Adipocyte (in vitro differentiated cells): Measurements from ENCODE around the gene HDAC11.
"Not testable (repeated sequence)": the region's sequence is repeated elsewhere in the genome, so short reads cannot be mapped to it uniquely, and the experiment has no call there.

Experiments used
- DNase-seq: peaks from one replicate; pipeline ENCODE4 v3.0.0-alpha.2; 2015; ENCODE audit warnings: low read depth
- H3K27me3 ChIP-seq: replicated peaks from 2 replicates; pipeline ENCODE4 v1.7.0; 2013; ENCODE audit warnings: mild to moderate bottlenecking, low read length, moderate library complexity; ENCODE audit not compliant: control insufficient read depth, insufficient read depth
- H3K36me3 ChIP-seq: 2 replicates; pipeline ENCODE4 v1.7.0; 2013; ENCODE audit warnings: low read length, mild to moderate bottlenecking, moderate library complexity; ENCODE audit not compliant: control insufficient read depth, insufficient read depth, severe bottlenecking
- H3K4me1 ChIP-seq: 2 replicates; pipeline ENCODE4 v1.7.0; 2013; ENCODE audit warnings: mild to moderate bottlenecking, low read length, moderate library complexity; ENCODE audit not compliant: control insufficient read depth, insufficient read depth
- H3K4me3 ChIP-seq: 2 replicates; pipeline ENCODE4 v1.7.0; 2013; ENCODE audit warnings: mild to moderate bottlenecking, low read length, moderate library complexity
- H3K9ac ChIP-seq: 2 replicates; pipeline ENCODE4 v1.7.0; 2013; ENCODE audit warnings: mild to moderate bottlenecking, low read length, moderate library complexity
- H3K9me3 ChIP-seq: 2 replicates; pipeline ENCODE4 v1.7.0; 2013; ENCODE audit warnings: mild to moderate bottlenecking, low read length, moderate library complexity; ENCODE audit not compliant: control insufficient read depth

Gene HDAC11

GRCh38 chr3:13521309-13521708 is 41.2 kb downstream of the HDAC11 start:
- Histone ChIP-seq H3K36me3 (no peaks in the 10 kb centered on the region), H3K9ac (no peak overlapping the region), H3K4me3 (no peak overlapping the region), H3K9me3 (no peaks in the 10 kb centered on the region), H3K4me1 (peaks cover 65% of the 10 kb centered on the region), H3K27me3 (no peaks in the 10 kb centered on the region)
- DNase-seq, result no peak

GRCh38 chr3:13521749-13522148 is 41.6 kb downstream of the HDAC11 start:
- not testable (repeated sequence) for H3K9ac ChIP-seq, DNase-seq, H3K36me3 ChIP-seq, H3K4me3 ChIP-seq, H3K27me3 ChIP-seq, H3K9me3 ChIP-seq
- H3K4me1 ChIP-seq, result peaks cover 65% of the 10 kb centered on the region

- no peaks in the 10 kb centered on the region for H3K9me3 ChIP-seq
- H3K27me3 ChIP-seq, result no peaks in the 10 kb centered on the region
- H3K9ac ChIP-seq, result no peak overlapping the region
- no peaks in the 10 kb centered on the region for H3K36me3 ChIP-seq
- DNase-seq, result no peak
- H3K4me3 ChIP-seq, result no peak overlapping the region
- peaks cover 62% of the 10 kb centered on the region for H3K4me1 ChIP-seq
Measured at GRCh38 chr3:13522236-13522635, 42.1 kb downstream of the HDAC11 start.

- no peaks in the 10 kb centered on the region for H3K36me3 ChIP-seq
- no peak overlapping the region for H3K4me3 ChIP-seq
- H3K9me3 ChIP-seq, result no peaks in the 10 kb centered on the region
- H3K9ac ChIP-seq, result peak overlapping the region; percentile 84
- H3K4me1 ChIP-seq, result peaks cover 49% of the 10 kb centered on the region
- peak; percentile 91 for DNase-seq
- H3K27me3 ChIP-seq, result no peaks in the 10 kb centered on the region
Measured at GRCh38 chr3:13524979-13525669, 45.0 kb downstream of the HDAC11 start.

GRCh38 chr3:13525827-13526625 is 45.9 kb downstream of the HDAC11 start:
- Histone ChIP-seq H3K36me3 (no peaks in the 10 kb centered on the region), H3K27me3 (no peaks in the 10 kb centered on the region), H3K9ac (peak overlapping the region; percentile 84), H3K4me3 (no peak overlapping the region), H3K4me1 (peaks cover 51% of the 10 kb centered on the region), H3K9me3 (no peaks in the 10 kb centered on the region)
- no peak for DNase-seq

- H3K9ac ChIP-seq, result peak overlapping the region; percentile 84
- no peak for DNase-seq
- no peak overlapping the region for H3K4me3 ChIP-seq
- no peaks in the 10 kb centered on the region for H3K27me3 ChIP-seq
- H3K9me3 ChIP-seq, result no peaks in the 10 kb centered on the region
- H3K4me1 ChIP-seq, result peaks cover 57% of the 10 kb centered on the region
- H3K36me3 ChIP-seq, result no peaks in the 10 kb centered on the region
Measured at GRCh38 chr3:13526626-13526949, 46.5 kb downstream of the HDAC11 start.

GRCh38 chr3:13528217-13528867 is 48.2 kb downstream of the HDAC11 start:
- H3K36me3 ChIP-seq, result no peaks in the 10 kb centered on the region
- peak overlapping the region; percentile 69 for H3K9ac ChIP-seq
- H3K9me3 ChIP-seq, result no peaks in the 10 kb centered on the region
- no peak for DNase-seq
- H3K4me1 ChIP-seq, result peaks cover 72% of the 10 kb centered on the region
- no peak overlapping the region for H3K4me3 ChIP-seq
- H3K27me3 ChIP-seq, result no peaks in the 10 kb centered on the region

GRCh38 chr3:13529196-13530112 is 49.3 kb downstream of the HDAC11 start:
- DNase-seq, result no peak
- no peaks in the 10 kb centered on the region for H3K36me3 ChIP-seq
- peak overlapping the region; percentile 81 for H3K9ac ChIP-seq
- peaks cover 78% of the 10 kb centered on the region for H3K4me1 ChIP-seq
- H3K9me3 ChIP-seq, result no peaks in the 10 kb centered on the region
- no peaks in the 10 kb centered on the region for H3K27me3 ChIP-seq
- H3K4me3 ChIP-seq, result no peak overlapping the region

- Histone ChIP-seq H3K4me3 (no peak overlapping the region), H3K9ac (peak overlapping the region; percentile 81), H3K4me1 (peaks cover 68% of the 10 kb centered on the region), H3K27me3 (no peaks in the 10 kb centered on the region), H3K36me3 (no peaks in the 10 kb centered on the region), H3K9me3 (no peaks in the 10 kb centered on the region)
- DNase-seq, result no peak
Measured at GRCh38 chr3:13530241-13531009, 50.3 kb downstream of the HDAC11 start.

- H3K9ac ChIP-seq, result peak overlapping the region; percentile 59
- H3K27me3 ChIP-seq, result no peaks in the 10 kb centered on the region
- peak; percentile 60 for DNase-seq
- no peaks in the 10 kb centered on the region for H3K9me3 ChIP-seq
- no peak overlapping the region for H3K4me3 ChIP-seq
- H3K36me3 ChIP-seq, result no peaks in the 10 kb centered on the region
- peaks cover 66% of the 10 kb centered on the region for H3K4me1 ChIP-seq
Measured at GRCh38 chr3:13532085-13532484, 52.0 kb downstream of the HDAC11 start.
